Thymus (tissue), 11 donors: Measurements from ENCODE around the gene CYS1. TPM values are rescaled to one million over a fixed set of nuclear protein-coding genes. Genes with fewer than 3 reads are reported as not detected.

Source experiments
- DNase-seq, 9 donors: peaks; one replicate each; pipeline ENCODE4 v3.0.0-alpha.2; 2013; ENCODE audit warnings: low spot score in 9 of 9, low read depth in 6 of 9, missing footprints in 1 of 9
- H3K27ac ChIP-seq, 2 donors: one replicate each; pipeline ENCODE4 v1.5.1; 2013; ENCODE audit warnings: control low read depth in 1 of 2, low read depth in 1 of 2, low read length in 1 of 2, mild to moderate bottlenecking in 1 of 2, moderate library complexity in 1 of 2
- H3K27me3 ChIP-seq, 2 donors: one replicate each; pipeline ENCODE4 v1.5.1; 2013; ENCODE audit warnings: low read length in 1 of 2; ENCODE audit not compliant: control insufficient read depth in 2 of 2, insufficient read depth in 1 of 2
- H3K36me3 ChIP-seq, 2 donors: one replicate each; pipeline ENCODE4 v1.5.1; 2013; ENCODE audit warnings: low read length in 1 of 2, mild to moderate bottlenecking in 1 of 2, moderate library complexity in 1 of 2; ENCODE audit not compliant: control insufficient read depth in 2 of 2, insufficient read depth in 2 of 2
- H3K4me1 ChIP-seq, 2 donors: one replicate each; pipeline ENCODE4 v1.5.1; 2013; ENCODE audit warnings: low read length in 2 of 2; ENCODE audit not compliant: control insufficient read depth in 2 of 2, insufficient read depth in 2 of 2
- H3K4me3 ChIP-seq, 2 donors: one replicate each; pipeline ENCODE4 v1.5.1; 2013; ENCODE audit warnings: low read length in 2 of 2, control low read depth in 1 of 2, mild to moderate bottlenecking in 1 of 2
- H3K9me3 ChIP-seq, 2 donors: one replicate each; pipeline ENCODE4 v1.5.1; 2013; ENCODE audit warnings: low read length in 1 of 2, mild to moderate bottlenecking in 1 of 2; ENCODE audit not compliant: control insufficient read depth in 2 of 2, insufficient read depth in 1 of 2
- WGBS: extraction: QIAGEN DNeasy Blood & Tissue Kit; methylation state at CpG from one replicate; pipeline ENCODE4 v1.1.7; 2013; 5-methylcytosine and 5-hydroxymethylcytosine counted together
- polyA plus RNA-seq: library from polyadenylated mRNA; stranded (reverse); fragments of 200-250 nt; gene quantifications from one replicate; pipeline ENCODE4 v1.2.3, GENCODE V29; 2013
- total RNA-seq: library from RNA; stranded (reverse); fragments of 120-200 nt; gene quantifications from one replicate; pipeline ENCODE4 v1.2.4, GENCODE V29; 2013
- donor health status: healthy.

The CYS1 gene
- total and polyA plus RNA-seq, 2 donors, result 0.19 to 0.30 TPM

DNA sequence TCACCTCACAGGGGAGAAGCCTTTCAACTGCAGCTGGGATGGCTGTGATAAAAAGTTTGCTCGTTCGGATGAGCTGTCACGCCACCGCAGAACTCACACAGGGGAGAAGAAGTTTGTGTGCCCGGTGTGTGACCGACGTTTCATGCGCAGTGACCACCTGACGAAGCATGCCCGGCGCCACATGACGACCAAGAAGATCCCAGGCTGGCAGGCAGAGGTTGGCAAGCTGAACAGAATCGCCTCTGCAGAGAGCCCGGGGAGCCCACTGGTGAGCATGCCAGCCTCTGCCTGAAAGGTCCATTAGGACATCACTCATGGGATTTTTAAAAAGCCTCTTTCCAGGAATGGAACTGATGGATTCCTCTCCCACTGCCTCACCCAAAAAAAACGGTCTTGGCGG, 28.0 kb downstream of the CYS1 start:
- WGBS, result 98% methylated on average over 16 of the region's 16 CpGs
- H3K36me3 ChIP-seq, result peaks cover 0 to 4% of the 10 kb centered on the region in 2 donors

DNA sequence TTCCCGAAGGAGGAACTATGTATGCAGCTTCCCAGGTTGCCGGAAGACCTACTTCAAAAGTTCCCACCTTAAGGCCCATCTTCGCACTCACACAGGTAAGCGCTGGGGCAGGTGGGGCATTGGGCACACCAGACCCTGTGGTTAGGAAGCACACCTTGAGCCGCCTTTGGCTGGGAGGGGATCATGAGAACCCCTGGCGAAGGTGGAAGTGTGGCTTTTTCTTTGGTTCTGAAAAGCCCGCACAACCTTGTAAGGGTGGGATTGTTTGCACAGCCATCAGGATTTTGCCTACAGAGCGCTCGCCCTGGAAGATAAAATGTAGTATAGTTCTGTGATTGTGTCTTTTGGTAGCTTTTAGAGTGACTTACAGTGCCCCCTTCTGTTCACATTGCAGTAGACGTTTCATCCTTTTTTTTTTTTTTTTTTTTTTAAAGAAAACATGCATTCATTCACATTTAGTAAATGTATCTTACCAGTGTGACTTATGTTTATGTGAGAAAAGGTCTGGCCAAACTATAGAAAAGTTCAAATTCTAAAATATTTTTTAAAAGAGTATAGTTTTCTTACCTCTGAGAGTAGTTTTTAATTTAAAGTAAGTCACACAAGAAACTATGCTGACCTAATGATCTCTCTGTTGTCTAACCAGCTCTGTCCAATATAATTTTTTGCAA, 31.6 kb downstream of the CYS1 start:
- no peak overlapping the region for H3K27ac ChIP-seq
- peak in 4 of 9 donors; percentile 31 to 62 (median 44) for DNase-seq
- WGBS, result 82% methylated on average over 10 of the region's 10 CpGs
- peaks cover 8 to 18% of the 10 kb centered on the region in 2 donors for H3K27me3 ChIP-seq
- peaks cover 0 to 4% of the 10 kb centered on the region in 2 donors for H3K36me3 ChIP-seq
- H3K4me3 ChIP-seq, result no peak overlapping the region
- peaks cover 0 to 7% of the 10 kb centered on the region in 2 donors for H3K4me1 ChIP-seq
- H3K9me3 ChIP-seq, result peaks cover 0 to 3% of the 10 kb centered on the region in 2 donors

More for the DNA sequence above, 28.0 kb downstream of the CYS1 start:
- Histone ChIP-seq H3K4me3 (no peak overlapping the region), H3K4me1 (peaks cover 0 to 5% of the 10 kb centered on the region in 2 donors), H3K27me3 (peaks cover 0 to 10% of the 10 kb centered on the region in 2 donors), H3K27ac (no peak overlapping the region), H3K9me3 (no peaks in the 10 kb centered on the region)
- no peak for DNase-seq

DNA sequence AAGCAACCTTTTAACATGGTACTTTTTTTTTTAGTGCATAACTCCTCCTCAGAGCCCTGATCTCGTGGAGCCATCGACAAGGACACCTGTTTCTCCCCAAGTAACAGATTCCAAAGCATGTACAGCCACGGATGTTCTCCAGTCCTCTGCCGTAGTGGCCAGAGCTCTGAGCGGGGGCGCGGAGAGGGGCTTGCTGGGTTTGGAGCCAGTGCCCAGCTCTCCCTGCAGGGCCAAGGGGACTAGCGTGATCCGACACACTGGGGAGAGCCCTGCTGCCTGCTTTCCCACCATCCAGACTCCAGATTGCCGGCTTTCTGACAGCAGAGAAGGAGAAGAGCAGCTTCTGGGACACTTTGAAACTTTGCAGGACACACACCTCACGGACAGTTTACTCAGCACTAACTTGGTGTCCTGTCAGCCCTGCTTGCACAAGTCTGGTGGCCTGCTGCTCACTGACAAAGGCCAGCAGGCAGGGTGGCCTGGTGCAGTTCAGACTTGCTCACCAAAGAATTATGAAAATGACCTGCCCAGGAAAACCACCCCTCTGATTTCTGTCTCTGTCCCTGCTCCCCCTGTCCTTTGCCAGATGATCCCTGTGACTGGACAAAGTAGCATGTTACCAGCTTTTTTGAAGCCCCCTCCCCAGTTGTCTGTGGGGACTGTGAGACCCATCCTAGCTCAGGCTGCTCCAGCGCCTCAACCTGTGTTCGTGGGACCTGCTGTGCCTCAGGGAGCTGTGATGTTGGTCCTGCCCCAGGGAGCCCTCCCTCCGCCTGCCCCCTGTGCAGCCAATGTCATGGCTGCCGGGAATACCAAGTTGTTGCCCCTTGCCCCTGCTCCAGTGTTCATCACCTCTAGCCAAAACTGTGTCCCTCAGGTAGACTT, 32.4 kb downstream of the CYS1 start:
- no peak overlapping the region for H3K4me3 ChIP-seq
- peaks cover under 1 to 3% of the 10 kb centered on the region in 2 donors for H3K9me3 ChIP-seq
- peaks cover 12 to 23% of the 10 kb centered on the region in 2 donors for H3K27me3 ChIP-seq
- peaks cover 0 to under 1% of the 10 kb centered on the region in 2 donors for H3K36me3 ChIP-seq
- H3K27ac ChIP-seq, result no peak overlapping the region
- DNase-seq, result no peak
- H3K4me1 ChIP-seq, result peaks cover 0 to 8% of the 10 kb centered on the region in 2 donors
- WGBS, result 92% methylated on average over 15 of the region's 15 CpGs

DNA sequence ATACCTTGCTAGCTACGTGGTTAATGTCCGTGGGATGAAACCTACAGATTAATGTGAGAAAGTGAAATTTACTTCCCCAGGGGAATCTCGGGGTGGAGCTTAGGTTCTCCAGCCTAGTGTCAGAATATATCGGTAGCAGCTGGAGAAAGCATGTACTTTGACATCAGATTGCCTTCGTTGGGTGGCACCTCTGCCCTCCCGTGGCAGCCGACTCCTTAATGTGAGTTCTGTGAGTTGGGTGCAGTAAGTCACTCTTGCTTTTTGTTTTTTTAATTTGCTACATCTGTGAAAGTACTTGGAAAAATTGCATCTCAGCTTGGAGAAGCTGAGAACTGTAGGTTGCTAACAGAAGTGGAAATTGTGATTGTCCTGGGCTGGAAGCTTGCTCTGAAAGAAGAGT, 33.3 kb downstream of the CYS1 start:
- Histone ChIP-seq H3K27ac (no peak overlapping the region), H3K4me3 (no peak overlapping the region), H3K4me1 (peaks cover 0 to 17% of the 10 kb centered on the region in 2 donors), H3K36me3 (no peaks in the 10 kb centered on the region), H3K9me3 (peaks cover 7 to 10% of the 10 kb centered on the region in 2 donors), H3K27me3 (peaks cover 21 to 32% of the 10 kb centered on the region in 2 donors)
- no peak for DNase-seq
- WGBS, result 89% methylated on average over 7 of the region's 7 CpGs

DNA sequence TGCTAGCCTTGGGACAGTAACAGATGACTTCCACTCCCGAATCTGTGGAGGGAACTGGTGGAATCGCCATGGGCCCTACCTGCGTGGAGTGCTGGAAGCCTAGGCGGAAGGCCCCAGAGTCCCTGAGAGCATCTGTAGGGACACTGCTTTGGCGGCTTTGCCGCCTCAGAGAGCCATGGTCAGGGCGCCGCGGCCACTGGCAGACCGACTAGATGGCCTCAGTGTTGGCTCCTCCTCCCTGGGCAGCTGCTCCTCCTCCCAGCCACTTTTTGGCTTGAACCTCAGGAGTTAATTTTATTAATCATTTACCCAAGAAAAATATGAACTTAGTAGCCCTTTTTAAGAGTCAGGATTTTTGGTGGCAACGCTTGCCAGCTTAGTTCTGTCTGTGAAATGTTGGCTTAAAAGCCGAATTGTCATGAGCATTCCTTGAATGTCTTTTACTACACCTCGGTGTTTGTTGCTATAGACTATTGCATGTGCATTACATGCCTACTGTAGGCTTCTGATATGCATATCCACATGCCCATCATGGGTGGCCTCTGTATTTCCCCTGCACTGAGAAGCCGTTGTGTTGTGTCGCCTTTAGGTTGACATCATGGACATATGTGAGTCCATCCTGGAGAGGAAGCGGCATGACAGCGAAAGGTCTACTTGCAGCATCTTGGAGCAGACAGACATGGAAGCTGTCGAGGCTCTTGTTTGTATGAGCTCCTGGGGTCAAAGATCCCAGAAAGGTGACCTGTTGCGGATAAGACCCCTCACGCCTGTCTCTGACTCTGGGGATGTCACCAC, 34.5 kb downstream of the CYS1 start:
- no peak overlapping the region for H3K27ac ChIP-seq
- WGBS, result 97% methylated on average over 20 of the region's 20 CpGs
- H3K36me3 ChIP-seq, result no peaks in the 10 kb centered on the region
- peaks cover 0 to 17% of the 10 kb centered on the region in 2 donors for H3K4me1 ChIP-seq
- H3K27me3 ChIP-seq, result peaks cover 25 to 44% of the 10 kb centered on the region in 2 donors
- no peak overlapping the region for H3K4me3 ChIP-seq
- H3K9me3 ChIP-seq, result peaks cover 9 to 13% of the 10 kb centered on the region in 2 donors
- no peak for DNase-seq

DNA sequence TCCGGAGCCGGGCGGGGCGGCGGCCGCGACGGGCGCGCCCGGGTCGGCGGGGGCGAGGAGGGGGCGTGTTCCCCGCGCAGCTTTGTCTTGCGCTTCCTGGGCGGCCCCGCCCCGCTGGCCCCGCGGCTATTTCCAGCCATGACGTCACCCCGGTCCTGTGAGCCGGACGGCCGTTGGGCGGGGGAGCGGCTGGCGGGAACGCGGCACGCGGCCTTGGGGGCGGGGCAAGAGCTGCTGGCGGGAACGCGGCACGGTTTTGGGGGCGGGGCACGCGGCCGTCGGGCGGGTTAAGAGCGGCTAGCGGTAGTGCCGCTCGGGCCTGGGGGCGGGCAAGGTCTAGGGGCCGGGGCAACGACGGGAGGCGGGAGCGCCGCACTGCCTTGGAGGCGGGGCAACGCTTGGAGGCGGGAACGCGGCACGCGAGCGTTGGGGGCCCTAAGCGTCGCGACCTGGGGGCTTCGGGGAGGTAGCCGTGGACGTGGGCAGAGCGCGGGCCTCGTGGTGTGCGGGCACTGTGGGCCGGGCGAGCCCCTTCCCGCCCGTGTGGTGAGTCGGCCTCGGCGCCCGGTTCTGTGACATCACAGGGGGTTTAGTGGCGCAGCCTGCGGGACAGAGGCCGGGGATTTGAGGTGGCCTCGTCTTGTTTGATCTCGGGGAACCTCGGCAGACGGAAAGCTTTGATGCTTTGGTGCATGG, 36.2 kb downstream of the CYS1 start:
- peak overlapping the region; percentile 55 to 85 for H3K27ac ChIP-seq
- peak overlapping the region; percentile 18 to 50 for H3K4me3 ChIP-seq
- WGBS, result 31% methylated on average over 83 of the region's 90 CpGs
- DNase-seq, result peak in 7 of 9 donors; percentile 39 to 76 (median 66)
- no peaks in the 10 kb centered on the region for H3K36me3 ChIP-seq
- peaks cover 9 to 13% of the 10 kb centered on the region in 2 donors for H3K9me3 ChIP-seq
- peaks cover 25 to 55% of the 10 kb centered on the region in 2 donors for H3K27me3 ChIP-seq
- H3K4me1 ChIP-seq, result peaks cover 0 to 17% of the 10 kb centered on the region in 2 donors

DNA sequence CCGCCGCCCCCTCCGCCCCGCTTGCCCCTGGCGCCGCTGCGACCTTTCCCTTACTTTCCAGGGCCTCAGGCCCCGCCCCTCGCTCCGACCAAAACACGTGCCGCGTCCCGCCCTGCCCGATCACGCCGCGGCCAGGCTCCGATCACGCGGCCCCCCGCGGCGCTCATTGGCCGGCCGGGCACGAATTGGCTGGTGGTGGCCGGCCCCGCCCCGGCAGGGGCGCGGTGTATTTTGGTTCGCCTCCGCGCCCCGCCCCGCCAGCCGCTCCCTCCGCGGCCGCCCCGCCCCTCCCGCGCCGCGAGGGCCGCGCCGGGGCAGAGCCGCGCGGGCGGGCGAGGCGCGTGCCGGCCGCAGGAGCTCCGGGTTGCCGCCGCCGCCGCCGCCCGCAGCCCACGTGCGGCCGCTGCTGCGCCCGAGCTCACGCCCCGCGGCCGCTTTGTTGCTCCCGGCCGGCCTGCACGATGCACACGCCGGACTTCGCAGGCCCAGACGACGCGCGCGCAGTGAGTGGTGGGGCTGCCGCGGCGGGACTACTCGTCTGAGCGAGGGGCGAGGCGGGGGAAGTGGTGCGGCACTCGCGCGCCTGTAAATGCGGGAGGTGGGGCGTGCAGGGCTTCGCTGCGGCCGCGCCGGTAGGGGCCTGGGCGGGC, 36.8 kb downstream of the CYS1 start, which contains the start of gene KLF11:
KLF11 (plus strand) TSS at position 295 of the 650 bp plus-strand sequence; CDS start at position 462, 167 bp downstream.
- H3K27me3 ChIP-seq, result peaks cover 25 to 55% of the 10 kb centered on the region in 2 donors
- peak within 1 kb of the TSS; percentile 27 to 50 for H3K4me3 ChIP-seq
- DNase-seq, result peak in 7 of 9 donors; percentile 33 to 78 (median 58)
- H3K36me3 ChIP-seq, result no peaks in the 10 kb centered on the region
- H3K4me1 ChIP-seq, result peaks cover 0 to 17% of the 10 kb centered on the region in 2 donors
- H3K9me3 ChIP-seq, result peaks cover 9 to 13% of the 10 kb centered on the region in 2 donors
- WGBS, result 2% methylated on average over 96 of the region's 104 CpGs
- H3K27ac ChIP-seq, result peak within 1 kb of the TSS; percentile 74 to 85
